Ectodermal cell (in vitro differentiated cells): Measurements from ENCODE around the gene CMKLR1.

ENCODE experiments used
- H3K27ac ChIP-seq: 2 replicates; pipeline ENCODE4 v1.7.0; 2013; ENCODE audit warnings: mild to moderate bottlenecking, low read depth, low read length; ENCODE audit not compliant: insufficient read depth, poor library complexity, severe bottlenecking
- H3K27me3 ChIP-seq: 2 replicates; pipeline ENCODE4 v1.7.0; 2013; ENCODE audit warnings: mild to moderate bottlenecking, low read length; ENCODE audit not compliant: insufficient read depth, control insufficient read depth, poor library complexity, severe bottlenecking
- H3K36me3 ChIP-seq: one replicate; pipeline ENCODE4 v1.7.0; 2013; ENCODE audit warnings: low read length; ENCODE audit not compliant: control insufficient read depth, insufficient read depth
- H3K4me1 ChIP-seq: one replicate; pipeline ENCODE4 v1.7.0; 2013; ENCODE audit warnings: low read length; ENCODE audit not compliant: control insufficient read depth, insufficient read depth
- H3K4me3 ChIP-seq: 2 replicates; pipeline ENCODE4 v1.7.0; 2013; ENCODE audit warnings: low read depth, low read length, control low read depth; ENCODE audit not compliant: insufficient read depth
- H3K9me3 ChIP-seq: 2 replicates; pipeline ENCODE4 v1.7.0; 2013; ENCODE audit warnings: mild to moderate bottlenecking, low read length, moderate library complexity; ENCODE audit not compliant: control insufficient read depth
- WGBS, 2 experiments: methylation state at CpG; one replicate each; pipeline ENCODE4 v1.1.7; 2013; ENCODE audit warnings: missing lambda C conversion rate in 2 of 2; 5-methylcytosine and 5-hydroxymethylcytosine counted together

The CMKLR1 gene

GRCh38 chr12:108299980-108300696, 39.0 kb downstream of the CMKLR1 start:
- Histone ChIP-seq H3K4me1 (no peaks in the 10 kb centered on the region), H3K4me3 (no peak overlapping the region), H3K36me3 (no peaks in the 10 kb centered on the region), H3K27ac (no peak overlapping the region), H3K27me3 (no peaks in the 10 kb centered on the region), H3K9me3 (no peaks in the 10 kb centered on the region)
- WGBS, 2 experiments: 93 to 97% methylated on average over 6 to 7 of the region's 7 CpGs

GRCh38 chr12:108299516-108299915, 39.6 kb downstream of the CMKLR1 start:
- WGBS, 2 experiments: 90 to 91% methylated on average over 4 of the region's 4 CpGs
- H3K4me3 ChIP-seq: no peak overlapping the region
- no peaks in the 10 kb centered on the region for H3K27me3 ChIP-seq
- H3K9me3 ChIP-seq: no peaks in the 10 kb centered on the region
- no peak overlapping the region for H3K27ac ChIP-seq
- no peaks in the 10 kb centered on the region for H3K4me1 ChIP-seq
- H3K36me3 ChIP-seq: no peaks in the 10 kb centered on the region

GRCh38 chr12:108298761-108299275, 40.3 kb downstream of the CMKLR1 start:
- Histone ChIP-seq H3K27ac (no peak overlapping the region), H3K9me3 (no peaks in the 10 kb centered on the region)

DNA sequence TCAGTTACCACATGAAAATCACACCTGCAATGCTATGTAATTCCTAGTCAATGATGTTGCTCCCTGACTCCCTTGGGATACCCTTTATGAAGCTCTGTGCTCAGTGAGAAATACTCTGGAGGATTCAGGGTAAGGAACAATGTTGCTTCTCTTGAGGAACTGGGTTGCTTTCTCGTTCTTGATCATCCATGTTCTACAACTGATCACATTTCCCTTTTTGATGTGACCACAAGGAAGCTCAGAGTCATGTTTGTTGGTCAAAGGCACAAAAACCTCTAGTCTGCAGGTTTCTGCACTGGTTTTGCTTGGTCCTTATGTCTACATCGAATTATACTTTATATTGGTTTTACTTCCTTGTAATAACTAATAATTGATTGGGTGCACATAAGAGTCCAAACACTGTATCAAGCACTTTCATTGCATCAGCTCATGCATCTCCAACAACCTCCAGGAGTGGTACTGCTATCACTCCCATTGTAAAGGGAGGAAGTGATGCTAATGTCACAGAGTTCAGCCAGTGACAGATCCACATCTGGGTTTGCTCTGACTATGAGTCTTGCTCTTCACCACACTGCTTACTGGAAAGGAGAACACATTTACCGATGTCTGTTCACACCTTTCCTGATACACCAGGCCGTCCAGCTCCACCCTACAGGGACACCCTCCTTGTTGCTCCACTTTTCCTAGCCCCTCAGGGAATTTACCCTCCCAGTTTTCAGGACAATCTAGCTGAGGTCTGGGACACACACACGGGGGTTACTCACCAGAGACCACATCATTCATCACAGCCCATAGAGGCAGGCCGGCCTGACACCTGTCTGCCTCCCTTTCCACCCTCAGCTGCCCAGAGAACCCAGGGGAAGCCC, 41.0 kb downstream of the CMKLR1 start:
- 90 to 93% methylated on average over 6 of the region's 6 CpGs for WGBS, 2 experiments
- no peak overlapping the region for H3K4me3 ChIP-seq
- no peaks in the 10 kb centered on the region for H3K9me3 ChIP-seq
- H3K27ac ChIP-seq: no peak overlapping the region
- H3K27me3 ChIP-seq: no peaks in the 10 kb centered on the region
- no peaks in the 10 kb centered on the region for H3K4me1 ChIP-seq
- H3K36me3 ChIP-seq: no peaks in the 10 kb centered on the region

More at GRCh38 chr12:108298761-108299275, 40.3 kb downstream of the CMKLR1 start:
- WGBS, 2 experiments: 86 to 93% methylated on average over 6 of the region's 6 CpGs
- H3K4me3 ChIP-seq: no peak overlapping the region
- H3K36me3 ChIP-seq: no peaks in the 10 kb centered on the region
- no peaks in the 10 kb centered on the region for H3K4me1 ChIP-seq
- no peaks in the 10 kb centered on the region for H3K27me3 ChIP-seq

- Histone ChIP-seq H3K4me3 (no peak overlapping the region), H3K9me3 (no peaks in the 10 kb centered on the region), H3K27me3 (no peaks in the 10 kb centered on the region), H3K4me1 (no peaks in the 10 kb centered on the region), H3K36me3 (no peaks in the 10 kb centered on the region), H3K27ac (no peak overlapping the region)
- WGBS, 2 experiments: 92 to 94% methylated on average over 1 to 2 of the region's 2 CpGs
These were observed 41.7 kb downstream of the CMKLR1 start for GRCh38 chr12:108297424-108297823.

DNA sequence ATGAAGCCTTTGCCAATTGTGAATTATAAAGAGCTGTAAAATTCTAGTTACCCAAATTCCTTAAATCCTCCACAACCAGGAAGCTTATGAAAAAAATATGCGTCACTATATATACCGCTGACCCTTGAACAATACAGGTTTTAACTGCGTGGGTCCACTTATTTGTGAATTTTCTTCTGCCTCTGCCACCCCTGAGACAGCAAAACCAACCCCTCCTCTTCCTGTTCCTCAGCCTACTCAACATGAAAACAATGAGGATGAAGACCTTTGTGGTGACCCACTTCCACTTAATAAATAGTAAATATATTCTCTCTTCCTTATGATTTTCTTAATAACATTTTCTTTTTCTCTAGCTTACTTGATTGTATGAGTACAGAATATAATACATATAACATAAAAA, 42.2 kb downstream of the CMKLR1 start:
- Histone ChIP-seq H3K9me3 (no peaks in the 10 kb centered on the region), H3K27ac (no peak overlapping the region), H3K4me1 (no peaks in the 10 kb centered on the region), H3K27me3 (no peaks in the 10 kb centered on the region), H3K4me3 (no peak overlapping the region), H3K36me3 (no peaks in the 10 kb centered on the region)
- 84 to 88% methylated on average over 3 of the region's 3 CpGs for WGBS, 2 experiments

DNA sequence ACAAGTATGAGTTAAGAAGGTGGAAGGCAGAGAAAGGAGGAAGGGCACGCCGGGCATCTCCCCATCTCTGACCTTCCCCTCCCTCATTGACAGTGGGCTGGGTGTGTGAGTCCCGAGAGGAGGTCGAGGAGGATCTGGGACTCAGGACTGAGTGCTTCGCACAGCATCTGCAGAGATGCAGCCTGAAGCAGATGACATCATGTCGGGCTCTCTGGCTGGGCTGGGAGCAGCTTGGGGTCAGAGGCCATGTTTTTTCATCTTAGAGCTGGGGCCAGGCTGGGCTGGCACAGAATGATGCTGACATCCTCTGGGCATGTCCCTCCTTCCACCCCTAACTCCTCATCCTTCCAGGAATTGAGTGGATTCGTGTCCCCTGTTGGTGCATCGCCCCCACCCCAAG, 43.5 kb downstream of the CMKLR1 start:
- H3K4me1 ChIP-seq: no peaks in the 10 kb centered on the region
- no peak overlapping the region for H3K4me3 ChIP-seq
- WGBS, 2 experiments: 88% methylated on average over 8 of the region's 8 CpGs
- no peak overlapping the region for H3K27ac ChIP-seq
- H3K9me3 ChIP-seq: no peaks in the 10 kb centered on the region
- no peaks in the 10 kb centered on the region for H3K36me3 ChIP-seq
- no peaks in the 10 kb centered on the region for H3K27me3 ChIP-seq

- no peaks in the 10 kb centered on the region for H3K36me3 ChIP-seq
- H3K4me1 ChIP-seq: no peaks in the 10 kb centered on the region
- 83 to 84% methylated on average over 11 of the region's 11 CpGs for WGBS, 2 experiments
These were observed 49.6 kb downstream of the CMKLR1 start for GRCh38 chr12:108289350-108290161.

DNA sequence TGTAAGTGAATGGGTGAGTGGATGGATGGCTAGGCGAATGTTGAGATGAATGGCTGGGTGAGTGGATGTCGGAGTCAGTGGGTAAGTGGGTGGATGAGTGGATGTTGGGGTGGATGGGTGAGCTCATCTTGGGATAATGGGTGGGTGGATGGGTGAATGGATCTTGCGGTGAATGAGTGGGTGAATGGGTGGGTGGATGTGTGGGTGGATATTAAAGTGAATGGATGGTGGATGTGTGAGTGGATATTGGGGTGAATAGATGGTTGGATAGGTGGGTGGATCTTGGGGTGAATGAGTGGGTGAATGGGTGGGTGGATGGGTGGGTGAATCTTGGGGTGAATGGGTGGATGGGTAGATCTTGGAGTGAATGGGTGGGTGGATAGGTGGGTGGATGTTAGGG, 51.9 kb downstream of the CMKLR1 start:
- H3K4me1 ChIP-seq: no peaks in the 10 kb centered on the region
- no peaks in the 10 kb centered on the region for H3K9me3 ChIP-seq
- no peak overlapping the region for H3K4me3 ChIP-seq
- no peaks in the 10 kb centered on the region for H3K27me3 ChIP-seq
- WGBS, 2 experiments: 94 to 96% methylated on average over 3 of the region's 3 CpGs
- H3K36me3 ChIP-seq: no peaks in the 10 kb centered on the region
- no peak overlapping the region for H3K27ac ChIP-seq

More at GRCh38 chr12:108289350-108290161, 49.6 kb downstream of the CMKLR1 start:
- H3K9me3 ChIP-seq: no peaks in the 10 kb centered on the region
- no peaks in the 10 kb centered on the region for H3K27me3 ChIP-seq
- H3K27ac ChIP-seq: no peak overlapping the region
- no peak overlapping the region for H3K4me3 ChIP-seq
